Dedifferentiated amniotic fluid mesenchymal stem cell (primary cell): Measurements from ENCODE around the gene TMEM255B.
A peak's percentile ranks its signal among the peaks of the same experiment; 100 is the strongest.

Experiments
- DNase-seq: peaks from one replicate; pipeline ENCODE4 v3.0.0-alpha.2; 2016; ENCODE audit errors: extremely low spot score

TMEM255B gene

GRCh38 chr13:113834496-113835200, 75.6 kb downstream of the TMEM255B start:
- DNase-seq = no peak

- DNase-seq = no peak
Measured at GRCh38 chr13:113835461-113836270, 76.6 kb downstream of the TMEM255B start.

GRCh38 chr13:113836768-113837559, 77.9 kb downstream of the TMEM255B start:
- peak; percentile 56 for DNase-seq

- peak; percentile 94 for DNase-seq
Measured at GRCh38 chr13:113837560-113838355, 78.7 kb downstream of the TMEM255B start.

GRCh38 chr13:113838711-113839201, 79.7 kb downstream of the TMEM255B start:
- no peak for DNase-seq

GRCh38 chr13:113839536-113840204, 80.6 kb downstream of the TMEM255B start:
- no peak for DNase-seq

GRCh38 chr13:113840541-113841352, 81.7 kb downstream of the TMEM255B start:
- DNase-seq = no peak

- no peak for DNase-seq
Measured at GRCh38 chr13:113841353-113841650, 82.3 kb downstream of the TMEM255B start.

- DNase-seq = no peak
Measured at GRCh38 chr13:113842336-113843062, 83.5 kb downstream of the TMEM255B start.

GRCh38 chr13:113843063-113843654, 84.1 kb downstream of the TMEM255B start:
- no peak for DNase-seq

- DNase-seq = no peak
Measured at GRCh38 chr13:113843864-113844556, 85.0 kb downstream of the TMEM255B start.

GRCh38 chr13:113845055-113845454, 86.0 kb downstream of the TMEM255B start:
- no peak for DNase-seq

GRCh38 chr13:113845723-113846635, 87.0 kb downstream of the TMEM255B start:
- DNase-seq = no peak

- no peak for DNase-seq
Measured at GRCh38 chr13:113846636-113847318, 87.8 kb downstream of the TMEM255B start.

GRCh38 chr13:113848020-113848419, 89.0 kb downstream of the TMEM255B start:
- DNase-seq = no peak

- DNase-seq = no peak
Measured at GRCh38 chr13:113848431-113849260, 89.6 kb downstream of the TMEM255B start.
